PC-9 (cell line): ENCODE results near the gene GRB7. TPM values are rescaled to one million over a fixed set of nuclear protein-coding genes. Genes with fewer than 3 reads are reported as not detected.

Experiments used
- BruUV-seq: library from RNA; stranded (reverse); fragments of 400-500 nt; replicated peaks from 2 replicates; lab custom pipeline; 2021; lab: Mats Ljungman, UMichigan
- CTCF ChIA-PET: fragments of 300-600 bp; sonication (Branson Sonifier 250); formaldehyde crosslinking; loops from one replicate; lab custom pipeline; 2022; ENCODE audit warnings: antibody characterized with exemption; lab: Charles Lee
- POLR2A ChIA-PET: fragments of 300-600 bp; sonication (Branson Sonifier 250); formaldehyde crosslinking; loops from one replicate; lab custom pipeline; 2022; ENCODE audit warnings: antibody characterized with exemption; ENCODE audit not compliant: unreplicated experiment; lab: Charles Lee
- DNase-seq, 2 experiments: peaks; one replicate each; pipeline versions ENCODE4 v3.0.0 to v3.0.0-alpha.2; 2015 to 2022; ENCODE audit warnings: mixed read lengths in 1 of 2
- H2AFZ ChIP-seq: fragments of 200-600 bp; sonication (generic); 2 replicates; pipeline ENCODE4 v1.8.1; 2017; ENCODE audit warnings: antibody characterized with exemption
- H3F3A ChIP-seq: fragments of 200-600 bp; sonication (generic); 2 replicates; pipeline ENCODE4 v1.8.1; 2017; ENCODE audit warnings: antibody characterized with exemption, mild to moderate bottlenecking, low read depth; ENCODE audit not compliant: insufficient read depth
- H3K27ac ChIP-seq: fragments of 200-600 bp; sonication (generic); 2 replicates; pipeline ENCODE4 v1.6.1; 2016; ENCODE audit warnings: mixed run types
- H3K27me3 ChIP-seq: fragments of 200-600 bp; sonication (generic); 2 replicates; pipeline ENCODE4 v1.6.1; 2016; ENCODE audit warnings: low read depth, mixed run types; ENCODE audit not compliant: insufficient read depth
- H3K36me3 ChIP-seq: fragments of 200-600 bp; sonication (generic); 2 replicates; pipeline ENCODE4 v1.6.1; 2016; ENCODE audit warnings: low read depth, mixed run types
- H3K4me1 ChIP-seq: fragments of 200-600 bp; sonication (generic); replicated peaks from 2 replicates; pipeline ENCODE4 v1.6.1; 2016; ENCODE audit warnings: mixed run types; ENCODE audit not compliant: insufficient read depth
- H3K4me2 ChIP-seq: fragments of 200-600 bp; sonication (generic); 2 replicates; pipeline ENCODE4 v1.6.1; 2017; ENCODE audit warnings: mixed run types
- H3K4me3 ChIP-seq: fragments of 200-600 bp; sonication (generic); 2 replicates; pipeline ENCODE4 v1.6.1; 2016; ENCODE audit warnings: mixed run types
- H3K79me2 ChIP-seq: fragments of 200-600 bp; sonication (generic); 2 replicates; pipeline ENCODE4 v1.6.1; 2017; ENCODE audit warnings: low read depth, mixed run types
- H3K9me2 ChIP-seq: fragments of 200-600 bp; sonication (generic); 2 replicates; pipeline ENCODE4 v1.8.1; 2017; ENCODE audit warnings: mild to moderate bottlenecking; ENCODE audit not compliant: insufficient read depth
- H3K9me3 ChIP-seq: fragments of 200-600 bp; sonication (generic); 2 replicates; pipeline ENCODE4 v1.8.1; 2016; ENCODE audit warnings: low read depth; ENCODE audit not compliant: insufficient read depth
- H4K20me1 ChIP-seq: fragments of 200-600 bp; sonication (generic); 2 replicates; pipeline ENCODE4 v1.8.1; 2017; ENCODE audit not compliant: insufficient read depth
- EZH2 ChIP-seq: fragments of 200-600 bp; sonication (generic); IDR thresholded peaks from 2 replicates; pipeline ENCODE4 v1.8.0; 2017; ENCODE audit warnings: antibody characterized with exemption, low read depth
- intact Hi-C: fragments of 100-400 bp; cut with micrococcal nuclease; formaldehyde crosslinking; loops from one replicate; pipeline ENCODE4 v1.10.0; 2022; ENCODE audit not compliant: unreplicated experiment
- total RNA-seq: library from RNA; stranded (reverse); gene quantifications from 2 replicates; pipeline ENCODE4 v1.2.3, GENCODE V29; 2021
- TF ChIP-seq, protein P1 (sequence below): fragments of 200-600 bp; sonication (generic); conservative IDR thresholded peaks from 2 replicates; pipeline ENCODE4 v1.6.1; 2017; ENCODE audit warnings: mixed run types, antibody characterized with exemption, mild to moderate bottlenecking, moderate library complexity

GRB7 gene
- total RNA-seq, 1 experiment from 2014 or later: 49.1 TPM

DNA sequence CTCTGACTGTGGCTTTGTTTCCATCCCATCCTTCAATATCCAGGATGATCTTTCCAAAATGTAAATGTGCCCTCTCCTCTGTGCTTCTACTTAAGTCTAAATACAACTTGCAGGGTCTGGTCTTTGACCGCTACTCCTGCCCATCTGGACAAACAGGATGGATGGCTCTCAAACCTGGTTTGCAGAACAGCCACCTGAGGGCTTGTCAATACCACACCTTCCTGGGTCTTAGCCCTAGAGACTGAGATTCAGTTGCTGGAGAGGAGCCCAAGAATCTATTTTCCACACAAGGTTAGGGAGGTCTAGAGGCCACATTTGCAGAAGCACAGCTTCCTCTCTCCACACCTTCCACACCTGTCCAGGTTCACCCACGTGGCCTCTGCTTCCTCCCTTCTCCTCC, 1.9 kb upstream of the GRB7 start:
- peak overlapping the region; percentile 97 for H3K4me2 ChIP-seq
- H3K9me2 ChIP-seq: no peaks in the 10 kb centered on the region
- ChIA-PET POLR2A (interaction anchor here (0.5 kb wide), 1 partner anchor 250 kb away, joined by 30 read pairs; no protein-coding TSS in a partner anchor), CTCF (no interaction called here)
- peak overlapping the region; percentile 39 for H3K27ac ChIP-seq
- peaks cover 38% of the 10 kb centered on the region for H3K4me1 ChIP-seq
- H3F3A ChIP-seq: peaks cover 46% of the 10 kb centered on the region
- peak overlapping the region; percentile 83; the same call in 1 of the 2 replicates for H3K4me3 ChIP-seq
- no peak overlapping the region for H2AFZ ChIP-seq
- H3K36me3 ChIP-seq: no peaks in the 10 kb centered on the region
- no peaks in the 10 kb centered on the region for H4K20me1 ChIP-seq
- DNase-seq: peak; percentile 60 to 81
- peaks cover 13% of the 10 kb centered on the region for H3K79me2 ChIP-seq
- BruUV-seq: no TSS peak
- TF ChIP-seq, protein P1, sequence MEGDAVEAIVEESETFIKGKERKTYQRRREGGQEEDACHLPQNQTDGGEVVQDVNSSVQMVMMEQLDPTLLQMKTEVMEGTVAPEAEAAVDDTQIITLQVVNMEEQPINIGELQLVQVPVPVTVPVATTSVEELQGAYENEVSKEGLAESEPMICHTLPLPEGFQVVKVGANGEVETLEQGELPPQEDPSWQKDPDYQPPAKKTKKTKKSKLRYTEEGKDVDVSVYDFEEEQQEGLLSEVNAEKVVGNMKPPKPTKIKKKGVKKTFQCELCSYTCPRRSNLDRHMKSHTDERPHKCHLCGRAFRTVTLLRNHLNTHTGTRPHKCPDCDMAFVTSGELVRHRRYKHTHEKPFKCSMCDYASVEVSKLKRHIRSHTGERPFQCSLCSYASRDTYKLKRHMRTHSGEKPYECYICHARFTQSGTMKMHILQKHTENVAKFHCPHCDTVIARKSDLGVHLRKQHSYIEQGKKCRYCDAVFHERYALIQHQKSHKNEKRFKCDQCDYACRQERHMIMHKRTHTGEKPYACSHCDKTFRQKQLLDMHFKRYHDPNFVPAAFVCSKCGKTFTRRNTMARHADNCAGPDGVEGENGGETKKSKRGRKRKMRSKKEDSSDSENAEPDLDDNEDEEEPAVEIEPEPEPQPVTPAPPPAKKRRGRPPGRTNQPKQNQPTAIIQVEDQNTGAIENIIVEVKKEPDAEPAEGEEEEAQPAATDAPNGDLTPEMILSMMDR: no peak
- no peak for TF ChIP-seq EZH2
- no peaks in the 10 kb centered on the region for H3K27me3 ChIP-seq
- intact Hi-C loops: loop anchor here (5.0 kb wide), 3 partner anchors 59 to 286 kb away; no protein-coding TSS in a partner anchor
- no peaks in the 10 kb centered on the region for H3K9me3 ChIP-seq

DNA sequence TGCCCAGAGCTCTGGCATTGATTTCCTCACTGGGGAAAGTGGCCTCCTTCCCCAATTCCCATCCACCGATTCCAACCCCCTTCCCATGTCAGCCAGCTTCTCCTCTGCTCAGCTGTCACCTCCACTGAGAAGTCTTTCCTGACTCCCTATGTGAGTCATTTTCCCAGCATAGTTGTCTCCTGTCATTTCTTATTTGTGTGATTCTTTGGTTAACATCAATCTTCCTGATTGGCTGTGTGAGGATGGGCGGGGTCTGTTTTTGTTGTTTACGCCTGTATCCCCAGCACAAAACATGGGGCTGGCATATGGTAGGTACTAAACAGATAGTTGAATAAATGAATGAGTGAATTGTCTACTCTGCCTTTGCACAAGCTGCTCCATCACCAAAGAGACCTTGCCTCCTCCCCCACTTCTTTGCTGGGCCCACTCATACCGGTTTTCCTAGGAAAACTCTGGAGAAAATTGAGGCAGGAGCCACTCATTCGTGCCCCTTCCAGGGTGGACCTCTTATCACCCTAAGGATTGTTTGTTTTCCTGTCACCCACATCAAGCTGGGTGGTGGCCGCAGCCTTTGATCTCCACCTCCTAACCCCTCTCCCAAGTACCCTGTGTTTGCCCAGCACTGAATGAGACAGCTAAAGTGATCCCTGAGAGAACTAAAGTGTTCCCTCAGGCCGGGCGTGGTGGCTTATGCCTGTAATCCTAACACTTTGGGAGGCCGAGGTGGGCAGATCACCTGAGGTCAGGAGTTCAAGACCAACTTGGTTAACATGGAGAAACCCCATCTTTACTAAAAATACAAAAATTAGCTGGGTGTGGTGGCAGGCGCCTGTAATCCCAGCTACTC, 1.2 kb upstream of the GRB7 start:
- Histone ChIP-seq H2AFZ (no peak overlapping the region), H3K36me3 (no peaks in the 10 kb centered on the region), H3K27me3 (no peaks in the 10 kb centered on the region), H3F3A (peaks cover 41% of the 10 kb centered on the region), H3K9me3 (no peaks in the 10 kb centered on the region), H3K4me2 (peak overlapping the region; percentile 97), H3K4me1 (peaks cover 39% of the 10 kb centered on the region), H3K79me2 (peaks cover 19% of the 10 kb centered on the region), H3K27ac (peak overlapping the region; percentile 39), H4K20me1 (no peaks in the 10 kb centered on the region), H3K9me2 (no peaks in the 10 kb centered on the region), H3K4me3 (peak overlapping the region; percentile 83; the same call in 1 of the 2 replicates)
- TF ChIP-seq EZH2: no peak
- TF ChIP-seq, protein P1: no peak
- CTCF ChIA-PET: interaction anchor here (0.5 kb wide), 1 partner anchor 285 kb away, joined by 9 read pairs; the partner anchor contains the start of gene MED1
- TSS peak; percentile 25 for BruUV-seq
- peak; percentile 18 to 70 for DNase-seq
- POLR2A ChIA-PET: interaction anchor here (0.5 to 0.7 kb wide), 2 partner anchors 93 to 251 kb away, joined by 17 to 30 read pairs; no protein-coding TSS in a partner anchor
- intact Hi-C loops: loop anchor here (5.0 kb wide), 3 partner anchors 59 to 286 kb away; no protein-coding TSS in a partner anchor

DNA sequence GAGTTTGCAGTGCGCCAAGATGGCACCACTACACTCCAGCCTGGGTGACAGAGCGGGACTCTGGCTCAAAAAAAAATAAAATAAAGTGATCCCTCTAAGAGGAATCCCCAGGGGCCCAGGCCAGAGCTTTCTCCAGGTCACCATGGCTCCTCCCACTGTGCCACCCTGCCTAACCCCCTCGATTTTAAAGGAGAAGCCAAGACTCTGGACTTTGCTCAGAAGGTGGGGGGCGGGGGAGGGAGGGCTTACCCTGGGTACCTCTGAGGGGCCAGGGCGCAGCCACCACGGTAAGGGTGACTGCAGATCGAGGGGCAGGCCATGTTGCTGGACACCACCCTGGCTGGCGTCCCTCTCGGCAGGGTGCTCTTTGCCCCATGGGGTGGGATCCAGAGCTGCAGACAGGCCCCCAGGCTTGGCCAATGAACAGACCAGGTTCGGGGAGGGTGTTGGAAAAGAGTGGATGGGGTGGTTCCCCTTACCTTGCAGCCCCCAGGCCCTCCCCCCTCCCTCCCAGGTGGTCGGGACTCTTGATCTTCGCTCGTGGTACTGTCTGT, 455 bp upstream of the GRB7 start:
- Histone ChIP-seq H3K4me2 (peak overlapping the region; percentile 97), H3K79me2 (peaks cover 26% of the 10 kb centered on the region), H2AFZ (no peak overlapping the region), H3K27ac (peak overlapping the region; percentile 93), H3F3A (peaks cover 40% of the 10 kb centered on the region), H3K27me3 (no peaks in the 10 kb centered on the region), H3K4me3 (peak overlapping the region; percentile 83), H4K20me1 (no peaks in the 10 kb centered on the region), H3K36me3 (no peaks in the 10 kb centered on the region), H3K9me3 (no peaks in the 10 kb centered on the region), H3K9me2 (no peaks in the 10 kb centered on the region), H3K4me1 (peaks cover 41% of the 10 kb centered on the region)
- ChIA-PET POLR2A (interaction anchor here (0.7 kb wide), 1 partner anchor 94 kb away, joined by 17 read pairs; no protein-coding TSS in a partner anchor), CTCF (no interaction called here)
- TF ChIP-seq, protein P1: no peak
- no peak for TF ChIP-seq EZH2
- no peak for DNase-seq
- no TSS peak for BruUV-seq
- intact Hi-C loops: loop anchor here (5.0 kb wide), 3 partner anchors 60 to 285 kb away; no protein-coding TSS in a partner anchor
